ENCODE data around the gene IQCK. TPM values are rescaled to one million over a fixed set of nuclear protein-coding genes. Genes with fewer than 3 reads are reported as not detected.

Gene IQCK
- total and polyA plus RNA-seq, 4 donors = 4.0 to 10.0 (median 5.7) TPM

GRCh38 chr16:19808061-19808641 lies 90.1 kb downstream of the IQCK start:
- Histone ChIP-seq H3K4me3 (ENCODE audit: low read length in 2 of 2) (no peak overlapping the region), H3K27ac (ENCODE audit: low read depth in 1 of 2, low read length in 2 of 2) (peak overlapping the region; percentile 21 to 49), H3K27me3 (ENCODE audit: control insufficient read depth in 1 of 2, insufficient read depth in 2 of 2, low read length in 1 of 2) (no peaks in the 10 kb centered on the region), H3K36me3 (ENCODE audit: control insufficient read depth in 1 of 2, insufficient read depth in 2 of 2, low read length in 1 of 2) (no peaks in the 10 kb centered on the region), H3K4me1 (ENCODE audit: control insufficient read depth in 1 of 2, insufficient read depth in 2 of 2, low read length in 2 of 2) (peaks cover 0 to 3% of the 10 kb centered on the region in 2 donors), H3K9me3 (ENCODE audit: control insufficient read depth, low read length) (no peaks in the 10 kb centered on the region)
- 14 to 15% methylated on average over 5 of the region's 5 CpGs for WGBS, 2 donors
- ATAC-seq (ENCODE audit: low FRiP score) (peak; percentile 13), DNase-seq (no peak)
- intact Hi-C loops (cut with DNase I) = no loop called here

GRCh38 chr16:19809121-19809635 lies 91.1 kb downstream of the IQCK start:
- peak in 1 of 2 donors; percentile 67 for DNase-seq
- Histone ChIP-seq H3K36me3 (ENCODE audit: control insufficient read depth in 1 of 2, insufficient read depth in 2 of 2, low read length in 1 of 2) (no peaks in the 10 kb centered on the region), H3K27ac (ENCODE audit: low read depth in 1 of 2, low read length in 2 of 2) (no peak overlapping the region), H3K4me1 (ENCODE audit: control insufficient read depth in 1 of 2, insufficient read depth in 2 of 2, low read length in 2 of 2) (peaks cover 0 to 3% of the 10 kb centered on the region in 2 donors), H3K4me3 (ENCODE audit: low read length in 2 of 2) (no peak overlapping the region), H3K9me3 (ENCODE audit: control insufficient read depth, low read length) (no peaks in the 10 kb centered on the region), H3K27me3 (ENCODE audit: control insufficient read depth in 1 of 2, insufficient read depth in 2 of 2, low read length in 1 of 2) (no peaks in the 10 kb centered on the region)
- no peak for ATAC-seq (ENCODE audit: low FRiP score)
- intact Hi-C loops (cut with DNase I) = no loop called here
- WGBS, 2 donors = 77 to 82% methylated on average over 4 of the region's 4 CpGs

GRCh38 chr16:19809693-19810092 lies 91.6 kb downstream of the IQCK start:
- 95 to 97% methylated on average over 9 of the region's 9 CpGs for WGBS, 2 donors
- ATAC-seq (ENCODE audit: low FRiP score) = no peak
- H3K36me3 ChIP-seq (ENCODE audit: control insufficient read depth in 1 of 2, insufficient read depth in 2 of 2, low read length in 1 of 2) = no peaks in the 10 kb centered on the region

GRCh38 chr16:19810817-19811731 lies 93.0 kb downstream of the IQCK start:
- intact Hi-C loops (cut with DNase I) = no loop called here
- 58 to 68% methylated on average over 13 of the region's 13 CpGs for WGBS, 2 donors
- peaks cover 0 to 3% of the 10 kb centered on the region in 2 donors for H3K4me1 ChIP-seq (ENCODE audit: control insufficient read depth in 1 of 2, insufficient read depth in 2 of 2, low read length in 2 of 2)
- ATAC-seq (ENCODE audit: low FRiP score) (no peak), DNase-seq (no peak)
- H3K27me3 ChIP-seq (ENCODE audit: control insufficient read depth in 1 of 2, insufficient read depth in 2 of 2, low read length in 1 of 2) = no peaks in the 10 kb centered on the region
- H3K4me3 ChIP-seq (ENCODE audit: low read length in 2 of 2) = no peak overlapping the region
- no peaks in the 10 kb centered on the region for H3K36me3 ChIP-seq (ENCODE audit: control insufficient read depth in 1 of 2, insufficient read depth in 2 of 2, low read length in 1 of 2)
- H3K27ac ChIP-seq (ENCODE audit: low read depth in 1 of 2, low read length in 2 of 2) = no peak overlapping the region
- no peaks in the 10 kb centered on the region for H3K9me3 ChIP-seq (ENCODE audit: control insufficient read depth, low read length)

More at GRCh38 chr16:19809693-19810092, 91.6 kb downstream of the IQCK start:
- peaks cover 0 to 3% of the 10 kb centered on the region in 2 donors for H3K4me1 ChIP-seq (ENCODE audit: control insufficient read depth in 1 of 2, insufficient read depth in 2 of 2, low read length in 2 of 2)
- no peaks in the 10 kb centered on the region for H3K27me3 ChIP-seq (ENCODE audit: control insufficient read depth in 1 of 2, insufficient read depth in 2 of 2, low read length in 1 of 2)
- DNase-seq = no peak
- no peaks in the 10 kb centered on the region for H3K9me3 ChIP-seq (ENCODE audit: control insufficient read depth, low read length)
- H3K27ac ChIP-seq (ENCODE audit: low read depth in 1 of 2, low read length in 2 of 2) = no peak overlapping the region
- intact Hi-C loops (cut with DNase I) = no loop called here
- H3K4me3 ChIP-seq (ENCODE audit: low read length in 2 of 2) = no peak overlapping the region

- no peak for ATAC-seq (ENCODE audit: low FRiP score)
These were observed 94.9 kb downstream of the IQCK start for GRCh38 chr16:19812986-19813385.

GRCh38 chr16:19815418-19815817 lies 97.3 kb downstream of the IQCK start:
- no peaks in the 10 kb centered on the region for H3K27me3 ChIP-seq (ENCODE audit: control insufficient read depth in 1 of 2, insufficient read depth in 2 of 2, low read length in 1 of 2)
- DNase-seq (no peak), ATAC-seq (ENCODE audit: low FRiP score) (no peak)
- H3K4me3 ChIP-seq (ENCODE audit: low read length in 2 of 2) = no peak overlapping the region
- H3K27ac ChIP-seq (ENCODE audit: low read depth in 1 of 2, low read length in 2 of 2) = no peak overlapping the region
- WGBS, 2 donors = 67 to 85% methylated on average over 2 of the region's 2 CpGs
- H3K4me1 ChIP-seq (ENCODE audit: control insufficient read depth in 1 of 2, insufficient read depth in 2 of 2, low read length in 2 of 2) = no peaks in the 10 kb centered on the region
- intact Hi-C loops (cut with DNase I) = no loop called here
- H3K9me3 ChIP-seq (ENCODE audit: control insufficient read depth, low read length) = no peaks in the 10 kb centered on the region
- no peaks in the 10 kb centered on the region for H3K36me3 ChIP-seq (ENCODE audit: control insufficient read depth in 1 of 2, insufficient read depth in 2 of 2, low read length in 1 of 2)

More at GRCh38 chr16:19812986-19813385, 94.9 kb downstream of the IQCK start:
- Histone ChIP-seq H3K36me3 (ENCODE audit: control insufficient read depth in 1 of 2, insufficient read depth in 2 of 2, low read length in 1 of 2) (no peaks in the 10 kb centered on the region), H3K4me3 (ENCODE audit: low read length in 2 of 2) (no peak overlapping the region), H3K27ac (ENCODE audit: low read depth in 1 of 2, low read length in 2 of 2) (no peak overlapping the region), H3K4me1 (ENCODE audit: control insufficient read depth in 1 of 2, insufficient read depth in 2 of 2, low read length in 2 of 2) (peaks cover 0 to 2% of the 10 kb centered on the region in 2 donors), H3K27me3 (ENCODE audit: control insufficient read depth in 1 of 2, insufficient read depth in 2 of 2, low read length in 1 of 2) (no peaks in the 10 kb centered on the region), H3K9me3 (ENCODE audit: control insufficient read depth, low read length) (no peaks in the 10 kb centered on the region)
- intact Hi-C loops (cut with DNase I) = no loop called here
- no peak for DNase-seq

- ATAC-seq (ENCODE audit: low FRiP score) (no peak), DNase-seq (no peak)
- intact Hi-C loops (cut with DNase I) = no loop called here
- Histone ChIP-seq H3K36me3 (ENCODE audit: control insufficient read depth in 1 of 2, insufficient read depth in 2 of 2, low read length in 1 of 2) (no peaks in the 10 kb centered on the region), H3K9me3 (ENCODE audit: control insufficient read depth, low read length) (no peaks in the 10 kb centered on the region), H3K27me3 (ENCODE audit: control insufficient read depth in 1 of 2, insufficient read depth in 2 of 2, low read length in 1 of 2) (no peaks in the 10 kb centered on the region), H3K4me3 (ENCODE audit: low read length in 2 of 2) (no peak overlapping the region), H3K27ac (ENCODE audit: low read depth in 1 of 2, low read length in 2 of 2) (no peak overlapping the region), H3K4me1 (ENCODE audit: control insufficient read depth in 1 of 2, insufficient read depth in 2 of 2, low read length in 2 of 2) (no peaks in the 10 kb centered on the region)
- WGBS, 2 donors = 69 to 70% methylated on average over 3 of the region's 3 CpGs
These were observed 99.1 kb downstream of the IQCK start for GRCh38 chr16:19817122-19817521.

- no peaks in the 10 kb centered on the region for H3K4me1 ChIP-seq (ENCODE audit: control insufficient read depth in 1 of 2, insufficient read depth in 2 of 2, low read length in 2 of 2)
- H3K36me3 ChIP-seq (ENCODE audit: control insufficient read depth in 1 of 2, insufficient read depth in 2 of 2, low read length in 1 of 2) = no peaks in the 10 kb centered on the region
- intact Hi-C loops (cut with DNase I) = no loop called here
- H3K27me3 ChIP-seq (ENCODE audit: control insufficient read depth in 1 of 2, insufficient read depth in 2 of 2, low read length in 1 of 2) = no peaks in the 10 kb centered on the region
- WGBS, 2 donors = 89% methylated on average over 7 of the region's 7 CpGs
- DNase-seq (no peak), ATAC-seq (ENCODE audit: low FRiP score) (no peak)
- no peak overlapping the region for H3K4me3 ChIP-seq (ENCODE audit: low read length in 2 of 2)
- no peak overlapping the region for H3K27ac ChIP-seq (ENCODE audit: low read depth in 1 of 2, low read length in 2 of 2)
- no peaks in the 10 kb centered on the region for H3K9me3 ChIP-seq (ENCODE audit: control insufficient read depth, low read length)
These were observed 99.8 kb downstream of the IQCK start for GRCh38 chr16:19817875-19818274.

Data from aorta (tissue), 5 donors.